HG02970 (cell line): ENCODE measurements around the gene MYBPHL.

Experiments used
- ATAC-seq: cut with Tn5 transposase; IDR thresholded peaks from one replicate; pipeline ENCODE4 v1.9.1; 2021; ENCODE audit warnings: mild to moderate bottlenecking, moderate library complexity, moderate number of reproducible peaks; ENCODE audit not compliant: unreplicated experiment, low FRiP score

MYBPHL gene, protein sequence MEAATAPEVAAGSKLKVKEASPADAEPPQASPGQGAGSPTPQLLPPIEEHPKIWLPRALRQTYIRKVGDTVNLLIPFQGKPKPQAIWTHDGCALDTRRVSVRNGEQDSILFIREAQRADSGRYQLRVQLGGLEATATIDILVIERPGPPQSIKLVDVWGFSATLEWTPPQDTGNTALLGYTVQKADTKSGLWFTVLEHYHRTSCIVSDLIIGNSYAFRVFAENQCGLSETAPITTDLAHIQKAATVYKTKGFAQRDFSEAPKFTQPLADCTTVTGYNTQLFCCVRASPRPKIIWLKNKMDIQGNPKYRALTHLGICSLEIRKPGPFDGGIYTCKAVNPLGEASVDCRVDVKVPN

DNA sequence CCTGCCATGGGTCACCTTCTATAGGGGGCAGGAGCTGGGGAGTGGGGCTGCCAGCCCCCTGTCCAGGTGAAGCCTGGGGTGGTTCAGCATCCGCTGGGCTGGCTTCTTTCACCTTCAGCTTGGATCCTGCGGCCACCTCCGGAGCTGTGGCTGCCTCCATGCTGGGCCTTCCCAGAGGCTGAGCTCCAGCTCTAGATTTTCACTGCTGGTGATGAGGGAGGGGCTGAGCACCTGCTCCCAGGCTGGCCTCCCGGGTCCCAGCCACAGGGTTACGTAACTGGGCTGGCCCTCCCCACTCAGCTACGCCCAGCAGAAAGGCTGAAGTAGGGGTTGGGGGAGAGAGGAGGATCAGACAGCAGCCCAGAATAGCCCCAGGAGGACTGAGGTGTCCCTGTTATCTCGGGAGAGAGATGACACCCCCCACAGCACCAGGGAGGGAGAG is at the start of gene MYBPHL:
TSS of gene MYBPHL (minus strand) at position 180 of the 442 bp plus-strand sequence. CDS start at position 160, 20 bp downstream.
- ATAC-seq = no peak

DNA sequence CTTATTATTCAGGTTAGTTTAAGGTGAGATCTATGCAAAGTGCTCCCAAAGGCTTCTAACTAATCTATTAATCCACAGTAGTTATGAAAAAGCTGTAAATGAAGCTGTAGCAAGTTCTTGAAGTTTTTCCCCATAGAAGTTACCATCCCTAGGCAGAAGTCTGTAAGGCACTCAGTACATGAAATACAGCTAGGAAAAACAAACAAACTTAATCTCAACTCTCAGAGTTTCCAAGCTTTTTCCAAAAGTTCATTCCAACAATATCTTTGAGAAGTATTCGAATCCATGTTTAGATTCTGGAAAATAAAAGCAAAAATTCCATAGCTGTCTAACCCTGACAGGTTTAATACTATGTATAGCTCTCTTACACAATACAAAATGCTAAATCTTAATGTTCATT is 49.7 kb upstream of the MYBPHL start:
- no peak for ATAC-seq

DNA sequence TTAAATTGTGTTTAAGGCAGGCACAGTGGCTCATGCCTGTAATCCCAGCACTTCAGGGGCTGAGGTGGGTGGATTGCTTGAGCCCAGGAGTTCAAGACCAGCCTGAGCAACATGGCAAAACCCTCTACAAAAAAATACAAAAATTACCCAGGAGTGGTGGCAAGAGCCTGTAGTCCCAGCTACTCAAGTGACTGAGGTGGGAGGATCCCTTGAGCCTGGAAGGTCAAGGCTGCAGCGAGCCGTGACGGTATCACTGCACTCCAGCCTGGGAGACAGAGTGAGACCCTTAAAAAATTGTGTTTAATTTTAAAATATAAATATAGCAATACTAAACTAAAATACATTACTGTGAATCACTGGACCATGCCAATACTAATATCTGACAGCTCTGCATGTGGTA is 48.1 kb upstream of the MYBPHL start:
- ATAC-seq = no peak

DNA sequence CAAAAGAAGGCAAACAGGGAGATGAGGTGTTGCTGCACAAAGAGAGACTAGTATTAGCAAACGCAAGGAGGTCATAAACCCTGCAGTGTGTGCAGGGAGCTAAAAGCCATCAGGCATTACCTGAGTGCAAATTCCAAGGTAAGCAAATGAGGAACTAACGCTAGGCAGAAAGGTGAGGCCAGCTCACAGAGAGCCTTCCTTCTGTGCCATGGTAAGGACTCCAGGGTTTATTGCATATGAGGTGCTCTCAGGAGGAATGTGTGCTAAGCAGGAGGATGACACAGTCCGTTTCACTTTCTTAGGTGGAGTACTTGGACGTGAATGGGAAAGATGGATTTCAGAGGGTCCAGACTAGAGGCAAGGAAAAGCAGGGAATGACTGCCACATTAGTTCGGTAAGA is 44.6 kb upstream of the MYBPHL start:
- ATAC-seq = no peak

DNA sequence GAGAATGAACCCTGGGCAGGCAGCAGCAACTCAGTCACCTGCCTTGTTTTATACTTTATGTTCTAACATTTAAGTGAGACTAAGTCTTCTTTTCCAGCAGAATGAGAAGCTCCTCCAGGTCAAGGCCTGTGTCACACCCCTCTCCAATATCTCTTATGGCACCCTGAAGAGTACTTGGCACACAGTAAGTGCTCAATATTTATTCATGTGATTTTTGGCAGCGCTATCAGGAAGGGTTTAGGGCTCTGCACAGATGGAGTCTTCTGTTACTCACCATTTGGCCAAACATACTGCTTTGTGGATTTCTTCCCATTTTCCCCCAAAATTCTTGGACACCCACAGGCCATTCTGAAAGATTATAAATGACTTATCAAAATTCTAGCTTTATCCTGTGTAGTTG is 43.8 kb upstream of the MYBPHL start:
- ATAC-seq = no peak

DNA sequence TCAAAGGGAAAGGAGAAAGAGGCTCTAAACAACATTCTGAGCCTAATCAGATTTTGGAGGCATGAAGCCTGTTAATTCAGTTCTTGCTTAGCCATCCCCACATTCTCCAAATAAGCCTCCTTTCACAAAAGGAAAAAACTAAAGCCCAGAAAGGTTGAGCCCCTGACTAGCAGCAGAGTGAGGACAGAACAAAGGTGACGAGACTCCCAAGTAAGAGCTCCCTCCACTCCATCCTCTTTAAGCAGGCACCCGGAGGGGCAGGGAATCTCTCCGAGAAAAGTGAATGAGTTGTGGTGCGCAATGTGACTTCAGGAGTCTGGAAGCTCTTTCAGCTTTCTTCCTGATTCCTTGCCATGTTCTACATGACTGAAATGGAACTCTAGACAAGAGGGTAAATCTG is 43.4 kb upstream of the MYBPHL start:
- ATAC-seq = no peak

DNA sequence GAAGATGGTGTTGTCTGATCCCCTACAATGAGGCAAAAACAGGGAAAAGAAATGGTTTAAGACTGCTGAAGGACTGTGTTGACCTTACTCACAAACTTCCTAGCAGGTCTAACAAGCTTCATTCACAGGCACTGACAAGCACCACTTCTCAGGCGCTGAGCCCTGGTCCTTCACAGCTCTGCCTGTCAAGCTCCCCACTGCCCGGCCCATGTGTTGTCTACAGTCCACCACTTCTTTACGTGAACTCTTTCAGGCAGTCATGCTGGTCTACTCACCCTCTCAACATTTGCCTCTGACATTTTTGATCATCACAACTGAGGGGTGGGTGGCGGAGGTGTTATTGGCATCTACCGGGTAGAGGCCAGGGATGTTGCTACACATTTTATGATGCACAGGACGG is 40.7 kb upstream of the MYBPHL start:
- ATAC-seq = no peak

DNA sequence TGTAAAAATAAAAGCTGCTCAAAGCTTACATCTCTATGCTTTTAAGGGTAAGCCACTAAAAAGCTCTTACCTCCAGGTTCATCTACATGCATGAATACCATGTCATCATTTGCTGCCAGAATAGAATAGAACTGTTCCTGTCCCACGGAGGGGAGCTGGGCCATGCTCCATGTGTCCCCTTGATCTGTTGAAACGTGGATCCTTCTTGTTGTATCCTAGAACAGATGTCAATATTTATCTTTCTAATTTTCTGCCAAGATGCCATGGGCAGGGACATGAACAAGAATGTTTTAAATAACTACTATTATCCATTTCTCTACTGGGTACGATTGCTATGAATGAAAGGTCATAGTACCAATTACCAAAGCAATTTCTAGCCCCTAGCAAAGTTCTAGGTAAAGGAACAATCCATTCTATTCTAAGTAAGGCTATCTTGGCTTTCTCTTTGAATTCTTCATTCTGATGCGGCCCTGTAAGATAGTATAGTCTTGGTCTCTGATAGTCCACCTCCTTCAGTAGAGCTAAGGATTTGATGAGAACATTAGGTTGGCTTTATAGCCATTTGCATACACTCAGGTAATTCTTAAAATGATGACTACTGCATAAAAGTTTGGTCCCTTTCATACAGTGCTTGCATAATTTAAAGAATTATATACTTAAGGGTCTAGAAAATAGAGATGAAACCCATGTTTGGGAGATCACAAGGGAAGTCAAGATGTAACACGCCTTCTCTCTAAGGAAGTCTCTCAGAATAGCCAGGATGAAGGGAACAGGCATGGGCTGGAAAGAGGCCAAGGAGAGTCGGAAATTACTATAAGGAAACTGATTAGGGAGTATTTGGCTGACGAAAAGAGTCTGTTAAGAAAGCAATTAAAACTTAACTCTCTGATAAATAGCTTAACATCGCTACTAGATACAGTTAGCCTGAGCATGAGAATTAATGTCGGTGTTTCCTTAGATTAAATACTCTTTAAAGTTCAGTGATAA is 35.4 kb upstream of the MYBPHL start:
- ATAC-seq = no peak

DNA sequence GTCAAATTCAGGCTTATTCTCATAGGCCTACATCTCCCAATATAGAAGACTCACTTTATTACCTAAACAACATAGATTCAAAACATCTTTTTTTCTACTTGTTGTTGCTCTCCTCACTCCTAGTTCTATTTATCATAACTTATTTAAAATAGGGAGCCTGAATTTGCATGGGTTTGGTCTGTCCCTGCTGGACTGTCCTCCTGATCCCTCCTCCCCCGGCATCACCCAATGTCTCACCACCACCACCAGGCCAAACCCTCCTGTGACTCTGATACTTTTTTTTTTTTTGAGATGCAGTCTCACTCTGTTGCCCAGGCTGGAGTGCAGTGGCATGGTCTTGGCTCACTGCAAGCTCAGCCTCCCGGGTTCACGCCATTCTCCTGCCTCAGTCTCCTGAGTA is 31.8 kb upstream of the MYBPHL start:
- ATAC-seq = no peak

DNA sequence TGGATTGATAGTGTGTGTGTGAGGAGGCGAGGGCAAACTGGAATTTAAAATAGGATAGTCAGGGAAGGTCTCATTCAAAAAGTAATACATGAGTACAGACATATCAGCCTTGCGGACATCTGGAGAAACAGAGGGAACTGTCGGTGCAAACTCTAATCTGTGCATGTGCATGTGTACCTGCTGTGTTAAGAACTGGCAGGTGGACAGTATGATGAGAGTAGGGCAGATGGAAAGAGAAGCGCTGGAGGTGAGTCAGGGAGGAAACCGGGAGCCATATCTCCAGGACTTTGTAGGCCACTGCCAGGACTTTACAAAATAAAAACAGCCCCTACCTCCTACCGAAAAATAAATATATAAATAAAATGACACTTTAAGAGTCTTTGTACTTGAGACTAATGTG is 31.3 kb upstream of the MYBPHL start:
- no peak for ATAC-seq

DNA sequence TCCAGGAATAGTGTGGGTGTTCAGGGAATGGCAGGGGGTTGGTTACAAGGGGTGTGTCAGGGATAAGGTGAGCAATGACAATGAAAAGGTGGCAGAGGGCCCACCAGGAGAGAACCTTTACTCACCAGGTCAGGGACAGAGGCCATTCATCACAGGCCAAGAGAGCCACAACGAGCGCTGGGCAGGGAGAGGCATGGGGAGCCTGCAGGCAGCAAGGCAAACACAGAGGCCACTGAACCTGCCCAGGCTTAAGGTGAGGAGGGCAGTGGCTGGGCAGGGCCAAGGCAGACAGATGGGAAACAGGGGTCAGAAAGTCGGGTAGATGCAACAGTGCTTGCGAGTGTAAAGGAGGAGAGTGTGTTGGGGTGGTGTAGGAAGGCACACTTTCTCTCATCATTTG is 28.3 kb upstream of the MYBPHL start:
- ATAC-seq = no peak

DNA sequence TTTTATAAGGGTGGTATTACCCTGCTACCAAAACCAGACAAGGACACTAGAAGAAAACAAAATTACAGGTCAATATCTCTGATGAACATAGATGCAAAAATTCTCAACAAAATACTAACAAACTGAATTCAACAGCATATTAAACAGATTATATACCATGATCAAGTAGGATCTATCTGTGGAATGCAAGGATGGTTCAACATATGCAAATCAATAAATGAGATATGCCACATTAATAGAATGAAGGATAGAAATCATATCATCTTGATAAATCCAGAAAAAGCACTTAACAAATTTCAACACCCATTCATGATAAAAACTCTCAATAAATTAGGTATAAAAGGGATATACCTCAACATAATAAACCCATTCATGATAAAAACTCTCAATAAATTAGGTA is 24.3 kb upstream of the MYBPHL start:
- no peak for ATAC-seq

DNA sequence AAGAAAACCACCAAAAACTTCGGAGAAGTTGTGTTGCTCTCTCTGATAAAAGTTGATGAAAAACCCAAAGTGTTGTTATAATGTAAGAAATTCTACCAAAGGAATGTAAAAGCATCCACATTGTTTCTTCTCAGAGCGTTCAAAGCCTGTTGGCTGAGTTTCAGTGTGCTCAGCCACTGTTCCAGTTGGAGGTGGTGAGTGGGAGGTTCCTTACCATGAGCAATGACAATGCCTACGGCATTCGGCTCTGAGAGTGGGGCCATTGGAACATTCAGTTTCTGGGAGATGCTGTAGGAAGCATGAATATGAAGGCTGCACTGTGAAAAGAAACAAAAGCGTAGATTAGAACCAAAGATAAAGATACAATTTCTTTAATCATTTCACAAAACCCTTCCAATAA is 20.5 kb upstream of the MYBPHL start:
- ATAC-seq = no peak

DNA sequence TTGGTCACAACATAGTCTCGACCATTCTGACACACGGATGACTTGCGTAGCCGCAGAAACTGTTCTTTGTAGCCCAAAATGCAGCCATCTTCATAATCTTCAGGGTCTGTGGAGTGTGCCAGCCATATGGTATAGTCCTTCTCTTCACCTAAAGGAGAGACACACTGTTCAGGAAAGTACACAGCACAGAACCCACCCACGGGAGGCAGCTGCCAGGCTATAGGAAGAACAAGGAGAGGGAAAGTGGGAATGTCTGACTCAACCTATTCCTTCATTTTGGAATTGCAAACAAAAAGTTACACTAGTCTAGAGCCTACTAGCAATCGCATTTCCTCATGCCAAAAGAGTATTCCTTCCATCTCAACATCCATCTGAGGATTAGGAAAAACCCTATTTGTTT is 16.2 kb upstream of the MYBPHL start:
- ATAC-seq = no peak

DNA sequence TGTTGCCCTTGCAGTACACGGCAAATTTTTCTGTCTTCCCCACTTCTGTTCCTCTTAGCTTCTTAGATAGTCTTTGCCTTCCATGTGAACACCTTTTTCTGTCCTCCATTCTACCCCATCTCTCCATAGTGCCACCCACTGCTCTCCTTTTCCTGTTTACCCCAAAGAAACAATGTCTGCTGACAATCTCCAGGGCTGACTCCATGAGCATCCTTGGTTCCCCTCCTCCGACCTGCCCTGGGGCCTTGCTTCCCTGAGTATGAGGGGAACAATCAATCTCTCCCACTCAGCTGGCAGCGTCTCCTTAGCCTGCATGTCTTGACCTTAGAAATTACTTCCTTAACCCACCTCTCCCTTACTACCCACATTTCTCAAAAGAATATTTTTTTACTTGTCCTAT is 12.3 kb upstream of the MYBPHL start:
- no peak for ATAC-seq

DNA sequence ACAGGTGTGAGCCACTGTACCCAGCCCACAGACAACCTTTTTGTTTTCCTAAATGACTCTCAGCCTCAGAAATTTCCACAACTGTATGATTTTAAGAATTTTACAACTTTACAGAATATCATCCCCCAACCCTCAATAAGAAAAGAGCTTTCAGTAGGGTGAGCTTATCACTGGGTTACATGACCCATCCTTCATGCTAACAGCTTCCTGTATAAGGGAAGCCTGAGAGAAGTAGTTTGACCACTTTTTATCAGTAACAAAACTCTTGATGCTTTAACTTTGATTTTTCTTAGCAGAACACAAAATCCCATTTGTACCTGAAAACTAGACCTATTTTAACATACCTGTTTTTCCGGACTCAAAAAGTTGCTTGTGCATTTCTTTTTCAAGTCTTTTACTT is 9.7 kb upstream of the MYBPHL start:
- no peak for ATAC-seq

DNA sequence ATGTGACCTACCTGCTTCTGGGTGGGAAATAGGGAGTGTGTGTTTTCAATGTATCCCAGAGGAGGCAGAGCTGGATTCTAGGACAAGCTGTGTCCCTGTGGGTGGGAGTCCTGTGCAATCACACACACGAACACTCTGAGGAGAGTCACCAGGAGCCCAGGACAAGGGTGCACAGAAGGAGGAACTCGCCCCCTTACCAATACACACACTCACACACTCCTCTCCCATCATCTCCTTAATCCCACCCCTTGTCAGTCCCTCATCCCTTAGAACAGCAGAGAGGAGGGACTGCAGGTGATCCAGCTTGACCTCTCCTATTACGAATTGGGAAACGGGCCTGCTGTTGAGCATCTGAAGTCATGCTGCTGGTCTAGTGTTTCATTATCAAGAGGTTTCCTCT is 8.5 kb upstream of the MYBPHL start:
- ATAC-seq = no peak

DNA sequence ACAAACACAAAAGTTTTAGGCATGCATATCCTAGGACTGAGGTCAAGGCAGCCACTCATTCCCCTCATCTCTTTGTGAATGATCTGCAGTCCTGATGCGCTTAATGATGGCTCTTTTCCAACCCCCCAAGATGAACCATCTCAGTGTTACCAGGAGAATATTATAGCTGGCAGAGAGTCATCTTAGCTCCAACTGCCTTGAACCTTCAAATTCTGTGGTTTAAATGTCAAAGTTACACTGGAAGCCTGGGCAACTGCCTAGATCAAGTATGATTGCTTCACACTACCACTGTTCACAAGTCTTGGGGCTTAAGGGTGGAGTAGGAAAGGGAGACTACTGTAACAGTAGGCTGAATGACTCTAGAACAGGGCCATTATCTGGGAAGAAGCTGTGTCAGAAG is 8.0 kb upstream of the MYBPHL start:
- no peak for ATAC-seq

DNA sequence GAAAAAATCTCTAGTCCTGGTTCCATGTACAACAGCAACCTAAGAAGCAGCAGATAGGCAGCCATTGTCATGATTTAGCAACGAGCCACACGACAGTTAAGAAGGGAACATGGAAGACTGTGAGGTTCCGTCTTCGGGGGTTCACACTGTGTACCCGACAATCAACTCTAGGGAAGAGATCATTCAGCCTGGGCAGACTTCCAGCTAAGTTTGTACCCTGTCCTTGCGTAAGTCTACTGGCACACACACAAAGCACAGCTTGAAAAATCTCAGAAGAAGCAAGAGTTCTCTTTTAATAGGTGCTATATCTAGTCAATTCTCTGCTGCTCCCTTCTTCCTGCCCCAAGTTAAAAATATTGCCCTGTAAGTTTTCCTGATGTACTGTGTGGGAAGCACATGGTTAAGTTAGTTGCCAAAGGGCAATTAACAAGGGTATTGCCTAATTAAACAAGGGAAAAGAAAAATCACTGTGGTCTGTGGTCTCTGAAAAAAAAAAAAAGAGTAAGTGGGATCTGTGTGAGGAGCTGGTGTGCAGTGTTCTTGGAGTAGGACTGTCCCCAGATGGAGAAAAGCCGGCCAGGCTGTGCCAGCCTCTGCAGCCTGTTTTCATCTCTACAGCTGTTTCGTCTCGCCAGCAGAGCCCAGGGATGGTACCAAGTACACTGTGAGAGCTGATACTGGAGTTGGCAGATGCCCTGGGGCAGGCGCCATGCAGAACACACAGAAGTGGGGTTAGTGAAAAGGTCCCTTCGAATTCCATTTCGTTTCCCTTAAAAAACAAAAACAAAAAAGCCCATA is 6.4 kb upstream of the MYBPHL start:
- ATAC-seq = no peak

DNA sequence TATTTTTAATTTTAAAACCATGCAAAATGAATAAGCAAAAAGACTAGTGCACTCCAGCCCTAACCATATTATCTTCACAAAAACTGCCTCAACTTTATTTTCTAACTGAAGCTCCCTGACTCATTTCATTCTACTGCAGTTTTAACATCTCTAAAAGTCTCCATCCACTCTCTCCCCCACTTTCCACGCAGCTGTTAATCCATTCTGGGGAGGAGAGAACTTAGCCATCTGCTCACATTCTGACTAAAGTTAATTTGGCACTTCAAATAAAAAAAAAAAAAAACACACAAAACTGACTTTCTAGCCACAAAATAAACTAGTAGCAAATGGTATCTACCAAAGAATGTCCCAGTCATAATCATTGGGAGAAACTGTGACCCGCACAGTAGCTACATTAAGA is 5.4 kb upstream of the MYBPHL start:
- no peak for ATAC-seq

DNA sequence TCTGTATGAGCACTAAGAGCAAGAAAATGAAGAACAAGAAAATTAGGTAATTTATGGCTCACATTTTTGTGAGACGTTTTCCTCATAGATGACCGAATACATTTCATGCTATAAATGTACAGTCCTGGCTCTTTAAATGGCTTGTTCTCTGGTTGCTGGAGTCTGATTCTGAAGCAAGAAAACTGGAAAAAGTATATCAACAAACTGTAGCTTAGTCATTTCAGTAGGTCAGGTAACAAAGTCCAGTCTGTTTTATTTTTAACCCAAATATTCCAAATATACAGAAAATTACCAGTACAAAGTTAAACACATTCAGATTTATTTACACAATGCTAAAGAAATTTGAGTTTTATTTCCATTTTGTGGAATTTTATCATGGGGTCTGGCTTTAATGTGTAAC is 2.5 kb upstream of the MYBPHL start:
- ATAC-seq = no peak
